ENCODE data around the gene DNAJB8. TPM values are rescaled to one million over a fixed set of nuclear protein-coding genes. Genes with fewer than 3 reads are reported as not detected.

DNAJB8 gene
- total RNA-seq, 1 donor from 2014 or later, result not detected

- DNase-seq (ENCODE audit: low spot score), result no peak
These were observed 27.6 kb upstream of the DNAJB8 start for GRCh38 chr3:128494367-128494650.

DNA sequence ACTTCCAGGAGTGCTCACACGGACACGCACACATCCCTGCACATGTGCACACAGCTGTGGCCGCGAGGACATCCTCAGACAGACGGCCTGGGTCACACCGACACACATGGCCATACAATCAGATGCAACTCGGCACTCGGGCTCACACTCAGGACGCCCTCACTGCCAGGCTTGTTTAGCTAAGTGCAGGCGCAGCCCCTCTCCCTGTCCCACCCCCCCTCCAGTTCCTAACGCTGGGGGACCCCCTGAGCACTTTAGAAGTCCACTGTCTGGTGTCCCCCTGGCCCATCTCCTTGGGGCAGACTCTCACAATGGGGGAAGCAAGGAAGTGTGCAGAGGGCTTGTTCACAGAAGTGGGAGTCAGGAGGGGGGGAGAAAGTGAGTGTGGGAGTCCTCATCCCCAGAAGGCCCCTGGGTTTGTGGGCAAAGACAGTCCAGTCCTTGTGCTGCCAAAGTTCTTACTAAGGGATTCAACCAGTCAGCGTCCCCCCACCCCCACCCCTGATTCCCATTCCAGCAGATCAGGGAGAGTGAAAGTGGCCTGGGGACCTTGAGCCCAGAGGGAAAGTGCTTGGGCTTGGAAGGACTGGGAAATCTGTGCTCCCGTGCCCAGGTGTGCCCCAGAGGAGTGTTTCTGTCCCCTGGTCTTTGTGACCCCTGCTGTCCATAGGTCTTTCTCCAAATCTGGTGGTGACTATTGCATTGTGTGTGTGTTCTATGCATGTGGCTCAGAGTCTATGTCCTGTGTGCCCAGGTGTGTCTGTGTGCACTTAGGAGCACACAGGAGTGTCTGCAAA is 27.1 kb upstream of the DNAJB8 start:
- peak; percentile 87 for DNase-seq (ENCODE audit: low spot score)

DNA sequence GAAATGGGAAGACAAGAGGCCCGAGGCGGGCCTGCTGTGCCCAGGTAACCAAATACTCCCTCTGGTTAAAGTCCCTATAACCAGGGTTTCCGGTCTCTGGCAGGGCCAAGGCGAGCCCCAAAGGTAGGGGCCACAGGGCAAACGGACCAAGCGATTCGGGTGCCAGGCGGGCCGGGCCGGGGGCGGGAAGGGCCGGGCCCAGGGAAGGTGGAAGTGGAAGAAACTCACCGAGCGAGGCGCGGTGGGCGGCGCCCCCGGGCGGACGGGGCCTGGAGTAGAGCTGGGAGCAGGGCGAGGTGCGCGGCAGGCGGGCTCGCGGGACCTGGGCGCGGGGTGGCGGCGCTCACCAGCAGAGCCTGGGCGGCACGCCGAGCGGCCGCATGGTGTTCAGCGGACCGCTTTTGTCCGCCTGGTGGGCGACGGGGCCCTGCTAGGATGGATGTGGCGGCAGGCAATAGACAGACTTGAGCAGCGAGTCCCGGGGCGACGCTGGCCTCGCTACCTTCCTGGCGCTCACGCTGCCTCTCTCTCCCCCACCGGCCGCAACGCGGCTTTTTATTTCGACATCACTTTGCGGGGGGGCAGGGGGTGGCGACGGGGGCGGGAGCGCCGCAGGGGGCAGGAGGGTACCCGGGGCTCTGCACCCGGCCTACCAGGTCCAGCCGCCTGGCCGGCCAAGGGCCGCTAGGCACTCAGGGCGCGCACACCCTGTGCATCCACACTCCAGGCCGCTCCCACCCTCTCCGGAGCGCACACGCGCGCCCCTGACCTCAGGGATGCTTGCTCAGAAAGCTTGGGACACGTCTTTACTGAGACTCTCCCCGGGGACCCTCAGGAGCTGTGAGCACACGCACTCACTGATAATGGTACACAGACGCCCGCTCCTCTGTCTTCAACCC is 26.2 kb upstream of the DNAJB8 start, which contains the start of gene GATA2:
Gene GATA2, minus strand, starts transcription at position 531 of the 899 bp plus-strand sequence. CDS start 6,170 bp downstream, outside the sequence.
- DNase-seq (ENCODE audit: low spot score), result peak; percentile 81

- DNase-seq (ENCODE audit: low spot score), result peak; percentile 81
These were observed 25.4 kb upstream of the DNAJB8 start for GRCh38 chr3:128491941-128492670.

GRCh38 chr3:128491691-128491940 is 24.9 kb upstream of the DNAJB8 start:
- DNase-seq (ENCODE audit: low spot score), result peak; percentile 87

DNA sequence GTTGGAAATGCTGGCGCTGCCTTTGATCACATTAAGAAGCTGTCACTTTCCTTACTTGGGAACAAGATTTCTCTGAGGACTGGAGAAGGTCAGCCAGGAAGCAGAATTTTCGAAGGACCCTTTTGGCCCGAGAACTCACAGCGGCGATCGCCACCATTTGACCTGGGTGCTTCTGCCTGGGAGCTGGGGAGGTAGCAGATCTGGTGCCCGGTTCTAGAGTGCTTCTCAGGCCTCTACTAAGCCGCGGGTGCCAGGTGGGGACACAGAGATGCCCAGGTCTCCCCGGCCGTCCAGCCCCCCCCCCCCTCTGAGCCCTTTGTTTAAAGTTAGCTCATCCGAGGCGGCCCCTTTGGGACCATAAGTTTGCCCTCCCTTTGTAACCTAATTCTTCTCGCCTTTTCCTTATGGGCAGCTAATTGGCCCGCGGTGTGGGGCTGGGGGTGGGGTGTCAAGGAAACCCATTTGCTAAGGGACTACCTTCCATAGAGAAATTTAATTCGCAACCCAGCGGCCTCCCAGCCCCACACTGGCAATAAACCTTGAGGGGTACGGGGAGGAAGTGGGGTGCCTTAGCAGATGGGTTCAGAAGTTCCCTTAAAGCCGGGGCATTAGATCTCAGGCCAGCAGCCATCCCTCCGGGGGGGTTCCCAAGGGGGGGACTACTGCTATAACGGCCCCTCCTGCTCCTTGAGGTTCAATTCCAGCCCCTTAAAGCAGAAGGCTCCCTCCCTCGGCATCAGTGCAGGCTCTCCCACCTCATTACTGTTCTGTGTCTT is 24.4 kb upstream of the DNAJB8 start:
- peak; percentile 81 for DNase-seq (ENCODE audit: low spot score)

- no peak for DNase-seq (ENCODE audit: low spot score)
These were observed 23.9 kb upstream of the DNAJB8 start for GRCh38 chr3:128490650-128490914.

GRCh38 chr3:128489927-128490649 is 23.4 kb upstream of the DNAJB8 start:
- peak; percentile 90 for DNase-seq (ENCODE audit: low spot score)

- DNase-seq (ENCODE audit: low spot score), result no peak
These were observed 22.9 kb upstream of the DNAJB8 start for GRCh38 chr3:128489674-128489926.

GRCh38 chr3:128488991-128489673 is 22.4 kb upstream of the DNAJB8 start:
- DNase-seq (ENCODE audit: low spot score), result peak; percentile 91

DNA sequence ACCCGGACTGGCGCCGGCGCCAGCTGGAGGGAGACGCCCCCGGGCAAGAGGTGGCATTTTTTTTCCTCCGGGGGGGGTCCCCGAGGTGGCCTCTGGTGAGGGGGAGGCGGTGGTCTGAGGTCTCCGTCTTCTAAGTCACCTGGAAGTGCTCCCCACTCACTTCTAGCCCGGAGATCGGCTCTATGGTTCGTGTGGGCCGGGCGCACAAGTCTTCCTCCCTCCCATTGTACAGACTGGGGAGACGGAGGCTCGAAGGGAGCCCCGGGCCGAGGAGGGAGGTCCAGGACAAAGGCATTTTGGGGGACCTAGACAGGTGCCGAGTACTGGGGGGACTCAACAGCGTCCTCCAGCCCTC is 21.9 kb upstream of the DNAJB8 start:
- DNase-seq (ENCODE audit: low spot score), result no peak

DNA sequence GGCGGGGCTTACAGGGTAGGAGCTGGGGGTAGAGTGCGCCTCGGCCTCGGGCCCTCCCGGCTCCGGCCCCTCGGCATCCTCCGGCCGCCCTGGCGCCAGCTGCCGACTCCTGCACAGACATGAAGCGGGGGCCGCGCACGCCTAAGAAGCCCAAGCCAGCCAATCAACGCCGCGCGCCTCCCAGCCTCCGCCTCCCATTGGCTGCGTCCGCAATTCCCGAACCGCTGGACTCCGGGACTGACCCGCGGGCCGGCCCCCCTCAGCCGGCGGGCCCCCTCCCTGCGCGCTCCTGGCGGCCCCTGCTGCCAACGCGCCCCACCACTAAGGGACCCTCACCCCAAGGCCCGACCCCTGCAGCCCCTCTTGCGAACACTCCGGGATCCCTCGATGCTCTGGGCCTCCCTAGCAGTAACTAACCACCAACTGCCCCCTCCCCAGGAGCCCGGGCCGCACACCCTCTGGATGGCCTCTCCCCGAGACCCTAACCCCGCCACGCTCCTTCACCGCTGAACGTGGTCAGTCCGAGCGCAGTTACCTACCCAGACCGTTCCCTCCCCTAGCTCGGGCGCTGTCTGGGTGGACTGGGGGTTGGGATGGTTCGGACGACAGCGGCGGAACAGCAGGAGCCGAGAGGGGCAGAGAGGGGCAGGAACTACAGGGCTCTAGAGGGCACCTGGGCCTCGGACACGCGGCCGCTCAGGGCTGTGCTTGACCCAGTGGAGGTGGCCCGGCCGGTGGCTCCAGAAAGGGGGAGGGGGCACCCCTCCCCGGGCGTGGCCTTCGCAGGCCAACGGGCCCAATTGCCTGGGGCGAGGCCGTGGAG is 21.3 kb upstream of the DNAJB8 start:
- DNase-seq (ENCODE audit: low spot score), result peak; percentile 96

- DNase-seq (ENCODE audit: low spot score), result no peak
These were observed 20.8 kb upstream of the DNAJB8 start for GRCh38 chr3:128487538-128487812.

GRCh38 chr3:128486681-128487537 is 20.2 kb upstream of the DNAJB8 start:
- DNase-seq (ENCODE audit: low spot score), result no peak

GRCh38 chr3:128486205-128486628 is 19.5 kb upstream of the DNAJB8 start:
- no peak for DNase-seq (ENCODE audit: low spot score)

DNA sequence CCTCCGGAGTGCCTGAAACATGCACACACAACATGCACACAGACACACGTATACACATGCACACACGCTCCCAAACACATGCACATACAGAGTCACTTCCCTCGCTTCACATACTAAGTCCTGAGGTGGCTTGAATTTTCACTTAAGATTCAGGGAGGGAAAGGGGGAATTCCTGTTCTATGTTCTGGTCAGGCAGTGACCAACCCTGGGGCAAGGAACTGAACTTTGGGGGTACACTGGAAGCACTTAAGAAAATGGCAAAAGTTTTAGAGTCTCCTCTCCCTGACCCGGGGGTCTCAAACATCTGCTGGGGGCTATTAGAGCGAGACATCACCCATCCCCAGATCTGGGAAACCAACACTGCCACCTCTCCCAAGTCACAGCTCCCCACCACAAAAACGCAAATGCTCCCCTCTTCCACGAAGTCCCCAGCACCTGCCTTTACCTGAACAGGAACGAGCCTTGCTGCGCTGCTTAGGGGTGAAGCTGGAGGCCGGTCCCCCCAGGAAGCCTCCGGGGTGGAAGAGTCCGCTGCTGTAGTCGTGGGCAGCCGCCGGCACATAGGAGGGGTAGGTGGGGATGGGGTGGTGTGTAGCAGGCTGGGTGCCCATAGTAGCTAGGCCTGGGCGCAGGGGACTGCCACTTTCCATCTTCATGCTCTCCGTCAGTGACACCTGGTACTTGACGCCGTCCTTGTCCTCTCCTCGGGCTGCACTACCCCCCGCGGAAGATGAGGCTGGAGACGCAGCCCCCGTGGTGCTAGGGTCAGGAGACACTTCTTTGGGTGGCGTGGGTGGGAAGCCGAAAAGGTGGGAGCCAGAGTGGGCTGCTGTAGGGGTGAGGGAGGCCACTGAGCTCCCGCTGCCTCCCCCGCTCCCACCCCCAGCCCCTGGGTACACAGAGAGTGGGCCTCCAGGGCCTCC is 18.9 kb upstream of the DNAJB8 start:
- DNase-seq (ENCODE audit: low spot score), result no peak

- DNase-seq (ENCODE audit: low spot score), result no peak
These were observed 18.0 kb upstream of the DNAJB8 start for GRCh38 chr3:128484404-128485281.
